Activated B cell treated with CpG ODN at 0.5 μM for 24 hours (primary cell): ENCODE results near the gene PDZRN3. TPM values are rescaled to one million over a fixed set of nuclear protein-coding genes. Genes with fewer than 3 reads are reported as not detected.

Experiments used
- ATAC-seq: fragments of 200-7000 bp; cut with Tn5 transposase; one replicate; pipeline ENCODE4 v1.10.0; 2021; ENCODE audit warnings: low read depth, mild to moderate bottlenecking, moderate library complexity
- CTCF ChIA-PET: fragments of 350-600 bp; sonication (Branson Sonifier 250); formaldehyde crosslinking; loops from one replicate; lab custom pipeline; 2021; ENCODE audit warnings: antibody characterized with exemption; lab: Charles Lee
- POLR2A ChIA-PET: fragments of 350-600 bp; sonication (Branson Sonifier 250); formaldehyde crosslinking; loops from one replicate; lab custom pipeline; 2021; ENCODE audit warnings: antibody characterized with exemption; lab: Charles Lee
- DNase-seq: peaks from one replicate; pipeline ENCODE4 v3.0.0; 2022
- H3K27ac Mint-ChIP-seq: one replicate; pipeline ENCODE4 v1.8.0; 2020; ENCODE audit warnings: mixed read lengths
- H3K27me3 Mint-ChIP-seq: one replicate; pipeline ENCODE4 v1.8.0; 2021; ENCODE audit warnings: mixed read lengths
- H3K36me3 Mint-ChIP-seq: one replicate; pipeline ENCODE4 v1.8.0; 2021; ENCODE audit warnings: low read depth, mixed read lengths
- H3K4me1 Mint-ChIP-seq: one replicate; pipeline ENCODE4 v1.8.0; 2021; ENCODE audit warnings: mixed read lengths
- H3K4me3 Mint-ChIP-seq: one replicate; pipeline ENCODE4 v1.8.0; 2020; ENCODE audit warnings: mild to moderate bottlenecking, mixed read lengths
- H3K9me3 Mint-ChIP-seq: one replicate; pipeline ENCODE4 v1.8.0; 2020; ENCODE audit warnings: mixed read lengths
- CTCF ChIP-seq: fragments of 200-600 bp; IDR thresholded peaks from one replicate; pipeline ENCODE4 v1.8.0; 2022; ENCODE audit warnings: antibody characterized with exemption, mild to moderate bottlenecking
- intact Hi-C: fragments of 100-400 bp; cut with micrococcal nuclease; formaldehyde crosslinking; loops from one replicate; pipeline ENCODE4 v1.15.1; 2024
- total RNA-seq: library from RNA; stranded (reverse); gene quantifications from 2 replicates; pipeline ENCODE4 v1.2.3, GENCODE V29; 2022

PDZRN3 gene
- total RNA-seq, 1 donor from 2014 or later, result not detected

- Mint-ChIP-seq H3K36me3 (no peaks in the 10 kb centered on the region), H3K4me1 (no peaks in the 10 kb centered on the region), H3K27ac (no peak overlapping the region), H3K27me3 (no peaks in the 10 kb centered on the region), H3K4me3 (no peak overlapping the region), H3K9me3 (no peaks in the 10 kb centered on the region)
- ChIA-PET POLR2A (no interaction called here), CTCF (no interaction called here)
- TF ChIP-seq CTCF, result no peak
- intact Hi-C loops, result no loop called here
- DNase-seq (no peak), ATAC-seq (no peak)
Observed at GRCh38 chr3:73408634-73409033, 216.1 kb downstream of the PDZRN3 start.

- Mint-ChIP-seq H3K4me3 (no peak overlapping the region), H3K4me1 (no peaks in the 10 kb centered on the region), H3K27me3 (no peaks in the 10 kb centered on the region), H3K9me3 (no peaks in the 10 kb centered on the region), H3K36me3 (no peaks in the 10 kb centered on the region), H3K27ac (no peak overlapping the region)
- no peak for ATAC-seq
- TF ChIP-seq CTCF, result no peak
- ChIA-PET POLR2A (no interaction called here), CTCF (no interaction called here)
- DNase-seq, result no peak
- intact Hi-C loops, result no loop called here
Observed at GRCh38 chr3:73407577-73407976, 217.2 kb downstream of the PDZRN3 start.

- no peaks in the 10 kb centered on the region for H3K4me1 Mint-ChIP-seq
- no peak for DNase-seq
- intact Hi-C loops, result no loop called here
- H3K36me3 Mint-ChIP-seq, result no peaks in the 10 kb centered on the region
- ChIA-PET CTCF (no interaction called here), POLR2A (no interaction called here)
- H3K4me3 Mint-ChIP-seq, result no peak overlapping the region
- TF ChIP-seq CTCF, result no peak
- H3K27ac Mint-ChIP-seq, result no peak overlapping the region
- H3K9me3 Mint-ChIP-seq, result no peaks in the 10 kb centered on the region
- H3K27me3 Mint-ChIP-seq, result no peaks in the 10 kb centered on the region
- ATAC-seq, result no peak
Observed at GRCh38 chr3:73405853-73406252, 218.9 kb downstream of the PDZRN3 start.

GRCh38 chr3:73405000-73405399 is 219.7 kb downstream of the PDZRN3 start:
- no peaks in the 10 kb centered on the region for H3K27me3 Mint-ChIP-seq
- H3K9me3 Mint-ChIP-seq, result no peaks in the 10 kb centered on the region
- ChIA-PET POLR2A (no interaction called here), CTCF (no interaction called here)
- no peaks in the 10 kb centered on the region for H3K4me1 Mint-ChIP-seq
- H3K4me3 Mint-ChIP-seq, result no peak overlapping the region
- no peak for ATAC-seq
- intact Hi-C loops, result no loop called here
- H3K36me3 Mint-ChIP-seq, result no peaks in the 10 kb centered on the region
- H3K27ac Mint-ChIP-seq, result no peak overlapping the region
- no peak for TF ChIP-seq CTCF
- DNase-seq, result no peak

- CTCF ChIA-PET, result no interaction called here
- Mint-ChIP-seq H3K27ac (no peak overlapping the region), H3K9me3 (no peaks in the 10 kb centered on the region), H3K4me3 (no peak overlapping the region), H3K36me3 (no peaks in the 10 kb centered on the region), H3K4me1 (no peaks in the 10 kb centered on the region), H3K27me3 (no peaks in the 10 kb centered on the region)
- no peak for TF ChIP-seq CTCF
- intact Hi-C loops, result no loop called here
- POLR2A ChIA-PET, result no interaction called here
- no peak for DNase-seq
- no peak for ATAC-seq
Observed at GRCh38 chr3:73404435-73404834, 220.3 kb downstream of the PDZRN3 start.
